Testis (tissue), 3 donors: ENCODE measurements around the gene NUSAP1. TPM values are rescaled to one million over a fixed set of nuclear protein-coding genes. Genes with fewer than 3 reads are reported as not detected.

ENCODE experiments used
- DNase-seq: peaks from one replicate; pipeline ENCODE4 v3.0.0-alpha.2; 2019
- H3K27ac ChIP-seq, 2 donors: fragments of 200-600 bp; sonication (generic); one replicate each; pipeline ENCODE4 v1.5.1; 2019
- H3K27me3 ChIP-seq: fragments of 200-600 bp; sonication (generic); one replicate; pipeline ENCODE4 v1.5.1; 2019
- H3K36me3 ChIP-seq: fragments of 200-600 bp; sonication (generic); one replicate; pipeline ENCODE4 v1.5.1; 2017; ENCODE audit warnings: low read depth; ENCODE audit errors: missing control alignments
- H3K4me1 ChIP-seq: fragments of 200-600 bp; sonication (generic); one replicate; pipeline ENCODE4 v1.5.1; 2019
- H3K4me3 ChIP-seq, 2 donors: fragments of 200-600 bp; sonication (generic); one replicate each; pipeline ENCODE4 v1.5.1; 2017 to 2019
- H3K9me3 ChIP-seq: fragments of 200-600 bp; sonication (generic); one replicate; pipeline ENCODE4 v1.5.1; 2017
- CTCF ChIP-seq, 3 experiments: fragments of 450-650 bp in 2 of 3; fragments of 200-600 bp in 1 of 3; sonication (generic) in 1 of 3; IDR thresholded peaks; one replicate each; pipeline ENCODE4 v1.5.1; 2016 to 2019; ENCODE audit warnings: antibody characterized with exemption in 3 of 3, mild to moderate bottlenecking in 2 of 3, moderate library complexity in 1 of 3
- WGBS, 2 donors: methylation state at CpG; one replicate each; pipeline ENCODE4 v1.1.5; 2018; 5-methylcytosine and 5-hydroxymethylcytosine counted together
- intact Hi-C: fragments of 100-400 bp; cut with DNase I; formaldehyde crosslinking; loops from one replicate; pipeline ENCODE4 v1.15.1; 2023; ENCODE audit warnings: low total_unique reads
- polyA plus RNA-seq: library from polyadenylated mRNA; stranded (reverse); fragments of 350-450 nt; fragmentation: Illumina TruSeq; extraction: RNeasy Lipid Tissue Mini Kit (QIAGEN cat#74804); gene quantifications from one replicate; pipeline ENCODE4 v1.2.3, GENCODE V29; 2014; ENCODE audit warnings: low read depth, low replicate concordance; ENCODE audit not compliant: insufficient read depth
- total RNA-seq, 2 donors: library from RNA; depleted of rRNA; stranded (reverse); fragments of >200 nt; gene quantifications; one replicate each; pipeline ENCODE4 v1.2.3, GENCODE V29; 2016

The NUSAP1 gene
- total and polyA plus RNA-seq, 3 donors from 2014 or later = 19.5 to 40.2 (median 20.2) TPM

GRCh38 chr15:41429003-41429890 is 96.6 kb downstream of the NUSAP1 start:
- no peaks in the 10 kb centered on the region for H3K27me3 ChIP-seq
- no peak for TF ChIP-seq CTCF (IDR thresholded peaks at IDR 0.05)
- intact Hi-C loops = no loop called here
- no peak overlapping the region for H3K4me3 ChIP-seq
- H3K4me1 ChIP-seq = peaks cover 8% of the 10 kb centered on the region
- H3K36me3 ChIP-seq = no peaks in the 10 kb centered on the region
- 70 to 74% methylated on average over 10 of the region's 10 CpGs for WGBS, 2 donors
- H3K9me3 ChIP-seq = no peaks in the 10 kb centered on the region
- peak overlapping the region; percentile 9 to 76 for H3K27ac ChIP-seq
- DNase-seq = no peak

Other genes with a start within 250 kb of the NUSAP1 start
- 10 to 100 TPM; 43.5 to 44.2 TPM for gene INO80, start 216.6 kb upstream of the NUSAP1 start, total RNA-seq
- gene INO80, start 216.6 kb upstream of the NUSAP1 start, polyA plus RNA-seq = 21.2 TPM
- gene EXD1, start 102.1 kb upstream of the NUSAP1 start, total RNA-seq = 10 to 100 TPM; 20.7 to 42.9 TPM
- gene EXD1, start 102.1 kb upstream of the NUSAP1 start, polyA plus RNA-seq = 47.0 TPM
- 10 to 100 TPM; 61.9 to 72.7 TPM for gene CHP1, start 101.6 kb upstream of the NUSAP1 start, total RNA-seq
- gene CHP1, start 101.6 kb upstream of the NUSAP1 start, polyA plus RNA-seq = 36.6 TPM
- 10 to 100 TPM; 21.2 to 22.1 TPM for gene OIP5, start 290 bp upstream of the NUSAP1 start, total RNA-seq
- gene OIP5, start 290 bp upstream of the NUSAP1 start, polyA plus RNA-seq = 44.8 TPM
- 10 to 100 TPM; 23.4 to 25.0 TPM for gene NDUFAF1, start 69.6 kb downstream of the NUSAP1 start, total RNA-seq
- gene NDUFAF1, start 69.6 kb downstream of the NUSAP1 start, polyA plus RNA-seq = 49.7 TPM
- 10 to 100 TPM; 56.9 to 82.7 TPM for gene RTF1, start 84.2 kb downstream of the NUSAP1 start, total RNA-seq
- 27.8 TPM for gene RTF1, start 84.2 kb downstream of the NUSAP1 start, polyA plus RNA-seq
- gene ITPKA, start 161.0 kb downstream of the NUSAP1 start, total RNA-seq = 10 to 100 TPM; 16.7 to 21.3 TPM
- gene ITPKA, start 161.0 kb downstream of the NUSAP1 start, polyA plus RNA-seq = 12.1 TPM
- gene LTK, start 180.9 kb downstream of the NUSAP1 start, total RNA-seq = 1 to 10 TPM; 3.7 to 4.2 TPM
- gene LTK, start 180.9 kb downstream of the NUSAP1 start, polyA plus RNA-seq = 2.9 TPM
- gene RPAP1, start 211.4 kb downstream of the NUSAP1 start, total RNA-seq = 10 to 100 TPM; 49.4 to 70.9 TPM
- gene RPAP1, start 211.4 kb downstream of the NUSAP1 start, polyA plus RNA-seq = 36.3 TPM
- gene TYRO3, start 226.3 kb downstream of the NUSAP1 start, total RNA-seq = 100 to 1,000 TPM; 107 to 156 TPM
- 99.0 TPM for gene TYRO3, start 226.3 kb downstream of the NUSAP1 start, polyA plus RNA-seq